Activated CD4-positive, alpha-beta T cell treated with anti-CD3 and anti-CD28 coated beads, Interleukin-2, amount 50 U/mL, for 24 hours (primary cell): ENCODE measurements around the gene DPRX.
"Not testable (repeated sequence)": the region's sequence is repeated elsewhere in the genome, so short reads cannot be mapped to it uniquely, and the experiment has no call there.

ENCODE experiments used
- DNase-seq, 2 donors: peaks; one replicate each; pipeline ENCODE4 v3.0.0-alpha.2; 2020; ENCODE audit warnings: low read depth in 1 of 2, low spot score in 1 of 2

DPRX gene

DNA sequence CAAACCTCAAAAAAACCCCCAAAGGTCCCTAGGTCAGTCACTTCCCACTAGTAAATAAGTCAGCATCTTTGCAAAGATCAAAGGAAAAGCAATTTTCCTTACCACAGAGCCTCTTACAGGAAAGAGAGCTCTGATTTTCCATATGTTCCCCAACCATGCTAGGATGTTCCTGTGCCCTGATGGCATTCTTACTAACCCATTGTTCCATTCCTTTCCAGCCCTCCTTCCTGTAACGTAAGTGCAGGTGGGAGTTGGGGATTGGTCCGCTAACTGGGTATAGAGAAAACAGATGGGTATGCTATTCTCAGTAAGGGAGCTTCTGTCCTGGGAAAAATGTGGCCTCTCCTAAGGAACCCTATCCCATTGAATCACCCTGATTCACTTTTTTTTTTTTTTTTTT, 14.3 kb downstream of the DPRX start:
- DNase-seq, result no peak

DNA sequence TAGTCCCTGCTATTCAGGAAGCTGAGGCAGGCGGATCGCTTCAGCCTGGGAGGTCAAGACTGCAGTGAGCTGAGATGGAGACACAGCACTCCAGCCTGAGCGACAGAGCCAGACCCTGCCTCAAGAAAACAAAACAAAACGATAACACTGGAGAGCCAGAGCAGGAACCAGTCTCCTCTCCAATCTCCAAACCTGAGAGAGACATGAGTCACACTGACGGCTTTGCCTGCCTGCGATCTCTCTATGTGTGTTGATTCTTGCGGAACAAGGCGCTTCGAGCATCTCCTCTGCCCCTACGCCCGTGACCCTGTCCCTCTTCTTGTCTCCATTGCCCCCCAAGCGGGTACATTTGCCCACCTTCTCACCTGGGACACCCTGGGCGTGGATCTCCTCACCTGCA, 15.6 kb downstream of the DPRX start:
- no peak for DNase-seq

DNA sequence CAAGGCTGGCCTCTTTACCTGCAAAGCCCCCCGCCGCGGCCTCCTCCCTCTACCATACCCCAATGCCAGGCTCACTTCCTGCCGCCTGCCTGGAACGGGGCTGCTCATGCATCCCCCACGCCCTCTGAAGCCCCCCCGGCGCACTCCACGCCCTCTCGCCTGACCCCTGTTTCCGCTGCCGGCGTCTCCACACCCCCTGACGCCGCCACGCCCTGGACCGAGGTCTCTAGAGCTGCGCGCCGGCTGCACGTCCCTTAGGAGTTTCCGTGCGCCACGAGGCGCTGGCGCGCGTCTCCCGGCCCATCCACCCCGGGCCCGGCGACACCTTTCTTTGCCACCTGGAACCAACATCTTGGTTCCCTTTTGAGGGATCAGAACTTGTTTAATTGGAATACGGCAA, 16.0 kb downstream of the DPRX start:
- no peak for DNase-seq

DNA sequence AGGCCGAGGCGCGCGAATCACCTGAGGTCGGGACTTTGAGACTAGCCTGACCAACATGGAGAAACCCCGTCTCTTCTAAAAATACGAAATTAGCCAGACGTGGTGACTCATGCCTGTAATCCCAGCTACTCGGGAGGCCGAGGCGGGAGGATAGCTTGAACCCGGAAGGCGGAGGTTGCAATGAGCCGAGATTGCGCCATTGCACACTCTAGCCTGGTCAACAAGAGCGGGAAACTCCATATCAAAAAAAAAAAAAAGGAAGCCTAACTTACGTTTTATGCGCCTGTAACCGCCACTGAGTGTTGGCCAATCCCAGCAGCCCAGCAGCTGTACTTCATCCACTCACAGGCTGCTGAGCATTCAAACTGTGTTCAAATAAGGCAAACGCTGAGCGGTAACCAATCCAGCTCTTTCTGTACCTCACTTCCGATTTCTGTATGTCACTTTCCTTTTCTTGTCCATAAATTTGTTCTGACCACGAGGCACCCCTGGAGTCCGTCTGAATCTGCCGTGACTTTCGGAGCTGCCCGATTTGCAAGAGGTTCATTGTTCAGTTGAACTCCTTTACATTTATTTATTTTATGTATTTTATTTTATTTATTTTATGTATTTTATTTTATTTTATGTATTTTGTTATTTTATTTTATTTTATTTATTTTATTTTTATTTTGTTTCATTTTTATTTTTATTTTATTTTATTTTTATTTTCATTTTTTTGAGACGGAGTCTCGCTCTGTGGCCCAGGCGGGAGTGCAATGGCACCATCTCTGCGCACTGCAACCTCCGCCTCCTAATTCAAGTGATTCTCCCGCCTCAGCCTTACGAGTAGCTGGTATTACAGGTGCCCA, 18.2 kb downstream of the DPRX start:
- no peak for DNase-seq

DNA sequence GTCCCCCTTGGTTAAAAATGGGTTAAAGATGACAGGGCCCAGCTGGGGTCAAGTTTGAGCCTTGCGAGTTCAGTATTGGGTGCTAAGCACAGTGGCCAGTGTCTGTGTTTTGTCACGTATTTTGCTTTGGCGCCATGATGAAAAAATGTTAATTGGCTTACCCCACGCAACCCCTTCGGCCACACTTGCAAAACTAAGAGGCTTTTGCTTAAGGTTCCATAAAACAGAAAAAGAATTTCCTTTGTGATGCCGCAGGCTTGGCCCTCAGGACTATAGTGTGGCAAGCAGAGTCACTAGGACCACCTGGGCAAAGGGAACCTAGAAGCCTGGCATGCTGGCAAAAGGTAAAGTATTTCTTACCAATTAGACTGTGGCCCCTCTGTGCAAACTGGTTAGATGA, 20.7 kb downstream of the DPRX start:
- DNase-seq, result no peak

DNA sequence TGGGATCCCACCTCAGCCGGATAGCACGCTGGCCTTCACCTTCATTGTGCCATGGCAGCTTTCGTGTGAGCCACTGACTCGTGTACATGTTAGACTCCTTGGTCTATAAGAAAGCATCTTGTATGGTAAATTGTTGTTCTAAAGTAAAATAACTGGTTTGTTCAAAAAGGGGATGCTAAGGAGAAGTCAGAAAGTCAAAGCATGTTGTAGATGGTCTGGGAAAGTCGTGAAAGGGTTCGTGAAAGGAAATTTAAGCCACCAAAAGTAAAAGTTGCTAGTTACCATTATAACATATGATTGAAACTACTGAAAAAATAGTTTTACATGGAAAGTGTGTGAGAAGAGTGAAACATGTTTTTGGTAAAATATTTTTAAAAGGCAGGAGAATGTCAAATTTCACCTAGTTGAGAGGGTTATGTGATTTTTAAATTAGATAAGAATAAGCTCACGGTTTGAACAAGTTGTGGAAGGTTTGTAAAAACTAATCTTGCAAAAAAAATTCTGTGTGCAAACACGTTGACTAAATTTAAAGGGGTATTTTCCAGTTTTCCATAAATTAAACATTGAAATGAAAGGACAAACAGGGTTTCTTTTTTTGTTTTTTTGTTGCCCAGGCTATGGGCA, 23.4 kb downstream of the DPRX start:
- DNase-seq, result no peak

DNA sequence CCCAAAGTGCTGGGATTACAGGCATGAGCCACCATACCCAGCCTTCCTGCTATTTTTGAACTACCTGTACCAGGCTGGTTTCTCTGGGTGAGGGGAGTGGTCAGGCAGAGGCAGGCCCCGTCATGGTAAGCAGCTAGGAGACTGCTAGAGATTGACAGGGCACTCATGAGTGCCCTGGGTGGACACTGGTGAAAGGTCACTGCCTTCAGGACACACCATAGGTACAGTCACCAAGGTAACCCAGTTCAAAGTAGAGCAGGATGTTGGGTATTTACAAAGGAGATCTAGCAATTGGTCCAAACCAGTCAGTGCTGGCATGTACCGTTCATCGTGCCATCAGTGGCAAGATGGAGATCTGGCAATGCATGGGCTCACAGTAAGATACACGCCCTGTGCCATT, 25.5 kb downstream of the DPRX start:
- no peak for DNase-seq

DNA sequence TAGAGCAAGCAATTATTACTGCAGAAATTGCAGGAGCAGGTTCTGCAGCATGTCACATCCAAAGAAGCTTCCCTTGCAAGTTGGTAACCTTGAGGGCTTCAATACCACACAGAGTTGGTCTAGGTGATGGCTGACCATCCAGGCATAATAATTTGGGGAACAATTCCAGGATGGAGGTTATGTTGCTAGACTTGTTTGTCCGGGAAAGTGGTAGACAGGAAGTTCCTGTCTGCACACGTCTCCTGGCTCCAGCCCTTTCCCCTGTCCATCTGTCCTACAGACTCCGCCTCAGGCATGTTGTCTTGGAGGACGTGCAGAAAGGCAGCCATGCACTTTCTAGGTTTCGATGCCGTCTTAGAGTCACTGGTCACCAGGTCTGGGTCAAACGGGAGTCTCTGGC, 26.0 kb downstream of the DPRX start:
- no peak for DNase-seq

DNA sequence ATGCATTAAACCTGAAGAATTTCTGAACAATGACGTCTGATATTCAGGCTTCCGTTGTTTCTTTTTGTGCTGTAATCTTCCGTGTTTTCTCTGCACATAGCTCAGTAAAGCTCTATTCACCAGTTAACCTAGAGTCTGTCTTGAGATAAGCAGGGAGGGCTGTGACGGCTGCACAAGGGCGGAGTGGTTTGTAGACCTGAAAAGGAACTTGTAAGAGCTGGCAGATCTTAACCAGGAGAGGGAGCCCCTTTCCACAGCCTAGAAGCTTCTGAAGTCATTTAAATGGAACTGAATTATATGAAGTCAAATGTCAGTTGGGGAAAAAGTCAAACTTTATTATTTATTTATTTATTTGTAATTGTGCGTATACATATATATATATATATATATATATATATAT, 27.5 kb downstream of the DPRX start:
- no peak for DNase-seq

DNA sequence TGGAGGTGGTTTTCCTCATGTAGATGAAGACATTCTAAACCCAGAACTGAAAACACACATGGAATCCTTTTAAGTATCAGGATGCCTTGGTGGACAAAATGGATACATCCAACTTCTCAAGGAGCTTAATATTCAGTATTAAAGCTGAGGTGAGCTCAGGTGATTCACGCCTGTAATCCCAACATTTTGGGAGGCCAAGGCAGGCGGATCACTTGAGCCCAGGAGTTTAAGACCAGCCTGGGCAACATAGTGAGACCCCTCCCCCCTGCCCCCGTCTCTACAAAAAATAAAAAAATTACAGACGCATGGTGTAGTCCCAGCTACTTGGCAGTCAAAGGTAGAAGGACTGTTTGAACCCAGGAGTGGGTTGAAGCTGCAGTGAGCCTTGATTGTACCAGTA, 28.8 kb downstream of the DPRX start:
- DNase-seq, result no peak

DNA sequence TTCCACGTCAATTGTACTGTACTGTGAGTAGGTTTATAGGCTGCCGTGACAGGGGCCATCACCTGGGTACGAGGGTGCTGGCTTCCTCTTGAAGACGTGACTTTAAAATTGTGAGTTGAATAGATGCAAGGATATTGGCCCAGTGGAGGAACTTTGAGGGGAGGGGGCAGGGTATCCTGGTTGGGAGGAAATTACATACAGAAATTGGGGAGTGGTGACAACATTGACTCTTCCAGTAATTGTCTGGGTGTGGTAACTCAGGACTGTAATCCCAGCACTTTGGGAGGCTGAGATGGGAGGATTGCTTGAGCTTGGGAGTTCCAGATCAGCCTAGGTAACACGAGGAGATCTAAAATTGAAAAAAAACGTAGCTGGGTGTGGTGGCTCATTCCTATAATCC, 30.4 kb downstream of the DPRX start:
- no peak for DNase-seq

DNA sequence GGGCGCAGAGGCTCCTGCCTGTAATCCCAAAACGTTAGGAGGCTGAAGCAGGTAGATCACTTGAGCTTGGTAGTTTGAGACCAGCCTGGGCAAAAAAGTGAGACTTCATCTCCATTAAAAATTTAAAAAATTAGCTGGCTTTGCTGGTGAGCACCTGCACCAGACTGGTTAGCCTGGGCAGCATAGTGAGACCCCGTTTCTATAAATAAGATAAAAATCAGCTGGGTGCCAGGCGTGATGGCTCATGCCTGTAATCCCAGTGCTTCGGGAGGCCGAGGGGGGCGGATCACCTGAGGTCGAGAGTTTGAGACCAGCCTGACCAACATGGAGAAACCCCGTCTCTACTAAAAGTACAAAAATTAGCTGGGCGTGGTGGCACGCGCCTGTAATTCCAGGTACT, 32.4 kb downstream of the DPRX start:
- no peak for DNase-seq

DNA sequence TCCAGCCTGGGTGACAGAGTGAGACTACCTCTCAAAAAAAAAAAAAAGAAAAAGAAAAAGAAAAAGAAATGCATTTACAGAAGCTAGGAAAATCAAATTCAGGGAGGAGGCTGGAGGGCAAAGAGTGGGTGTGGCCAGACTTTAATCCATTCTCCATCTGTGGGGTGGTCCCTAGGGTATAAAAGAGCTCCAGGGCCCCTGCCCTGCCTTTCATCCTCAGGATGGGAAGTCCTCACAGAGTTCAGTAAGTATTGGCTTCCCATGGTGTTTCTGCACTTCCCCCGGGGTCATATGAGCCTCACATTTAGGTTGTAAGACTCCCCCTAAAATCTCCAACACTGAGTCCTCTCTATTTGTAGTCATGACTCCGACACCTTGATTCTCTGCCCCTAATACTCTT, 33.0 kb downstream of the DPRX start:
- no peak for DNase-seq

DNA sequence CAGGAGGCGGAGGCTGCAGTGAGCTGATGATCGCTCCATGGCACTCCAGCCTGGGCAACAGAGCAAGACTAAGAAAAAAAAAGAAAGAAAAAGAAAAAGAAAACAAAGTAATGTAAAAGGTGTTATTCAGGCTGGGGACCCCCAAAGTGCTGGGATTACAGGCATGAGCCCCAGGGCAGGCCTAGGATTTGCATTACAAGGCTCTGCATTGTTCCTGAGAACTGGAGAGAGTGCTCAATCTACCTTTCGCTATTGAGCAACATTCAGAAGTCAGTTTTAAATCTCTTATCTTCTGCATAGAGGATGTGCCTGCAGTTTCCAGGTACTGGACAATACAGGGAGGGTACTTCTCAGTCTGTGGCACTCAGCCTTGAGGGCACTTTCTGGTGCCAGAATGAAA, 34.5 kb downstream of the DPRX start:
- not testable (repeated sequence) for DNase-seq

DNA sequence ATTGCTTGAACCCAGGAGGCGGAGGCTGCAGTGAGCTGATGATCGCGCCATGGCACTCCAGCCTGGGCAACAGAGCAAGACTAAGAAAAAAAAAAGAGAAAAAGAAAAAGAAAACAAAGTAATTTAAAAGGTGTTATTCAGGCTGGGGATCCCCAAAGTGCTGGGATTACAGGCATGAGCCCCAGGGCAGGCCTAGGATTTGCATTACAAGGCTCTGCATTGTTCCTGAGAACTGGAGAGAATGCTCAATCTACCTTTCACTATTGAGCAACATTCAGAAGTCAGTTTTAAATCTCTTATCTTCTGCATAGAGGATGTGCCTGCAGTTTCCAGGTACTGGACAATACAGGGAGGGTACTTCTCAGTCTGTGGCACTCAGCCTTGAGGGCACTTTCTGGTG, 37.0 kb downstream of the DPRX start:
- DNase-seq, result not testable (repeated sequence)

DNA sequence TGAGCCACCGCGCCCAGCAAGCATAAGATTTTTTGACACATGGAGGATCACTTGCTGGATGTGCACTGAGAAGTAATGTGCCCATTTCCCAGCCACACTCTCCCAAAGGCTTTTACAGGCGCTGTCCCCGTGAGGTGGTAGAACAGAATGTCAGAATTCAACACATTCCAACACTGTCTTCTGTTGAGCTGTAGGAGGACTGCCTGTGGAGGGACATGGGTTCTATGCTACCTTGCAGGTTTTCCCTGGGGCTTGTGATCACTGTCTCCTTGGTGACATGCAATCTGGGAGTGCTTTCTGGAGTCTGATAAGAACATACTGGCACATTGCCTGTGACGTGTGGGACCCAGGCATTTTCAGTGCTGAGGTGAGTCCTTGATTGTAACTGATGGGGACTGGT, 38.5 kb downstream of the DPRX start:
- DNase-seq, result no peak

DNA sequence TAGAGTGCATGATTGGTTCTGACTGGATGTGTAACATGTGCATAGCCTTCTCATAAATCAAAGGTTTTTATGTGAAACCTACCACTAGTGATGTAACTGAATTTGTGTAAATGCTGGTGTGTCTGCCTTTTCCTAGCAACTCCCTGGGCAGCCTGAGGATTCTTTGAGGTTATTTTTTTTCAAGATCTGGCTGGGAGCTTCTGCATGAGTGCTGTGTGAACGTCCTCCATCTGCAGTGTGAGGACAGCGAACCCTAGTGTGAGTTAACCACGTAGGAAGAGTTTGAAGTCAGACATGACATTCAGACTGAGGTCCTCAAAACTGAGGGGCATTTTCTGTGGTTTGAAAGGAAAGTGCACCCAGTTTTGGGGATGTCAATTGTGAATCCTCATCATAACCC, 39.9 kb downstream of the DPRX start:
- DNase-seq, result no peak
